CD1c-positive myeloid dendritic cell (primary cell): ENCODE results near the gene CCL27.

Experiments used
- DNase-seq: peaks from one replicate; pipeline ENCODE4 v3.0.0-alpha.2; 2016; ENCODE audit errors: extremely low spot score

CCL27 gene

DNA sequence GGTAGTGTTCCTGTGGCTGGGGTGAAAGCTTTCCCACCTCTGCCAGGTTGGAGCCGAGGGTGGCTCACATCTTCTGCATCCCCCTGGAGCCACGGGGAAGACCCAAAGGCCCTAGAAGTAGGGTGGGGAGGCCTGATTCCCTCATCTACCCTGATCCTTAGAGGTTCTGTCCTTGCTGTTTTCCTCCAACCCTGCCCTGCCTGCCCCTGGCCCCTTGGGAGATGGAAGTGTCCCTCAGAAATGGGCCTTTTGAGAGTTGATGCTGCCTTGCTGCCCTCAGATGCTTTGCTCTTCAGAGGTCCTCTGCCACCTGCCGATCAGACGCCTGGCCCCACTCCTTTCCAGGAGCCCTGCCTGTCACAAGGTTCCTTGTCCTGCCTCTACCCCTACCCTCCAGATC, 22.4 kb upstream of the CCL27 start:
- DNase-seq: no peak

- DNase-seq: no peak
These were observed 21.7 kb upstream of the CCL27 start for GRCh38 chr9:34684145-34684544.

DNA sequence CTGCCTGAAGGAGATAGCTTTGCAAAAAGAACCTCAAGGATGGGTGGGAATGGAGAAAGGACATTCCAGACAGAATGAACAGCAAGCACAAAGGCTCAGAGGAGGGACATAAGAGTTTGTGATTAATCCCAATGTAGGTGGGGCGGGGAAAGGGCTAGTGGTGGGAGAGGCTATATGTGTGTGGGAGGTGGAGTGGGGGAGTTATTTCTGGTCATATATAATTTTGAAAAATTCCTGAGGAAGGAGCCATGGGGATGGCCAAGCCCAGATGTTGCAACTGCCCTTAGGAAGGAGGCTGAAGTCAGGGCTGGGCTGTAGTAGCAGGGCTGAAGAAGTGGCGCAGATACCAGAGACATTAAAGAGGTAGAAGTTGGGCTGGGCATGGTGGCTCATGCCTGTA, 13.4 kb upstream of the CCL27 start:
- DNase-seq: no peak

GRCh38 chr9:34675048-34675714, 12.7 kb upstream of the CCL27 start:
- peak; percentile 74 for DNase-seq

GRCh38 chr9:34674440-34674839, 12.0 kb upstream of the CCL27 start:
- DNase-seq: no peak

DNA sequence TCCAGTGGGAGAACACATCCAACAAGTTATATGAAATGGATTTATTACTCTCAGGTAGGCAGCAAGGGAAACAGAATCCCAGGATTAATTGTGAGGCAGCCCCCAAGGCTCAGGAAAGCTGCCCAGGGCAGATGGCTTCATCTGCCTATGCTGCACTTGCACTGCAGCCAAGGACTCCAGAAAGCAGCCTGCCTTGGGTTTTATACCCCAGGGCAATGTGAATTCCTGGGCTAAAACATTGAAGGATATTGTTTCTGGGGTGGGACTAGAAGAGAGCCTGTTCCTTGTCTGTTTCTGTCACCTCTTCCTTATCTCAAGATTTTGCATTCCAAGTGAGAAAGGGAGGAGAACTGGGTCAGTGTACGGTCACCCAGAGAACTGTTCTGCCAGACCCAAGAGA, 8.8 kb upstream of the CCL27 start:
- DNase-seq: no peak

DNA sequence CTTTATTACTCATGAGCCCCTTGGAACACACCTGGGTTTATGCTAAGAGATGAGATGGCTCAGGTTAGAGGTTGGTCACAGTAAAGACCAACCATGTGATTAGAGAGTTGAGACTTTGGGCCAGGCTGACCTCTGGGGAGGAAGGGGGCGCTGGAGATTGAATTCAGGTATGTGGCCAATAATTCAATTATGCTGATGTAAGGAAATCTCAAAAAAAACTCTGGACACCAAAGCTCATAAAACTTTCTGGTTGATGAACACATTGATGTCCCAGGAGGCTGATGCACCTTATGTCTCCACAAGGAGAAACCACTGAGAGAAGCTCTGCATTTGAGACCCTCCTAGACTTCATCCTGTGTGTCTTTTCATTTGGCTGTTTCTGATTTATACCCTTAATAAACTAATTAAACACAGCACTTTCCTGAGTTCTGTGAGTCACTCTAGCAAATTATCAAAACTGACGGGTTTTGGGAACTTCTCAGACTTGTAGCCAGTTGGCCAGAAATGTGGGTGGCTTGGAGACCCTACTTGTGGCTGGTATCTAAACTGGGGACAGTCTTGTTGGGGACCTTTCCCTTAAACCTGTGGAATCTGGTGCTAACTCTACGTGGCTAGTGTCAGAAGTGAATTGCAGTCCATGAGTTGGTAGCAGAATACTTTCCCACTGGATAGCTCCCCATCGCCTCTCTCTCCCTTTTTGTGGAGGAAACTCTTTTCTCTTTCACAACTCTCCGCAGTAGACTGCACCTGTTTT, 7.5 kb upstream of the CCL27 start:
- DNase-seq: no peak

GRCh38 chr9:34665381-34666250, 3.2 kb upstream of the CCL27 start:
- DNase-seq: peak; percentile 89

DNA sequence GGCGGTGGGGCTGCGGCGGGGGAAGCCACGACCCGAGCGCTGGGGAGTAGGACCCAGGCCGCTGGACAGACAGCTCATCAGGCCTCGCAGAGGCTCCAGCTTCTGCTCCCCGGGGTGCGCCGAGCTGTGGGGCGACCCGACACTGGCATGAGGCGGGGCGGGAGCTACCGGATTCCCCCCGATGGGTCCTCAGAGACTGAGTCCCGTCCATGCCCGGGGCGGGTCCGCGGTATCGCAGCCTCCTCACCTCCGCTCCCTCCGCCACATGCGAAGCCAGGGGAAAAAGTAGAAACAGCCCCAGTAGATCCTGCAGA, 2.6 kb upstream of the CCL27 start:
- no peak for DNase-seq

- peak; percentile 75 for DNase-seq
These were observed 2.0 kb upstream of the CCL27 start for GRCh38 chr9:34664281-34665066.

DNA sequence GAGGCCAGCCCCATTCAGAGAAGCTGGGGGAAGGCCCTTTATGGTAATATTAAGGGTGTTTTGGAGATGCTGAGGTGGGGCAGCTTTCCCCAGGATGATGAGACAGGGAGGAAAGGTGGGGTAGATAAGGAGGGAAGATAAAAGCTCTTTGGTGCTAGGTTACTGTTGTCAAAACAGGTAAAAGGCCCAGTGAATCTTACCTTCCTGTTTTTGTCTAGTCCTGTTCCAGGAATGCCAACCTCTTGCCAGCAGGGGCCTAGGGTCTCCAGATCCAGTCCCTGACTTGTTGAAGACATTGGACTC, 797 bp upstream of the CCL27 start:
- DNase-seq: no peak

- no peak for DNase-seq
These were observed 2.7 kb downstream of the CCL27 start for GRCh38 chr9:34659592-34660253.

- DNase-seq: no peak
These were observed 4.0 kb downstream of the CCL27 start for GRCh38 chr9:34658461-34658860.

GRCh38 chr9:34656992-34657391, 5.5 kb downstream of the CCL27 start:
- no peak for DNase-seq

DNA sequence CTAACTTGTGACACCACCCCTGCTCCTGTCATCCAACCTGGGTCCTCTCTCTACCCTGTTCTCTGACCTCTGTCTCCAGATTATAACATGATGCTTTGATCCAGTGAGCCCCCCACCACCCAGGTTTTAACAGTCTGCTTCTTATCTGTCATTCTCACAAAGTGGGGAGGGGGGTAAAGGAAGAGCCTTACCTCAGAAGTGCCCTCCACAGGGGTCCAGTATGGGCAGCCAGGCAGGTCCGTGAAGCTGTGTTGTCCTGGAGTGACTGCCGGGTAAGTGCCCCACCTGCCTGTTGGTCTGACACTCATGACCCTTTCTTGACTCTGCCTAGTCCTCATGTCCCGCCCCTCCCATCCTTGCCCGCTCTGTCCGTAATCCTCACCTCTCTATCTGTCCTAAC, 7.1 kb downstream of the CCL27 start:
- no peak for DNase-seq

DNA sequence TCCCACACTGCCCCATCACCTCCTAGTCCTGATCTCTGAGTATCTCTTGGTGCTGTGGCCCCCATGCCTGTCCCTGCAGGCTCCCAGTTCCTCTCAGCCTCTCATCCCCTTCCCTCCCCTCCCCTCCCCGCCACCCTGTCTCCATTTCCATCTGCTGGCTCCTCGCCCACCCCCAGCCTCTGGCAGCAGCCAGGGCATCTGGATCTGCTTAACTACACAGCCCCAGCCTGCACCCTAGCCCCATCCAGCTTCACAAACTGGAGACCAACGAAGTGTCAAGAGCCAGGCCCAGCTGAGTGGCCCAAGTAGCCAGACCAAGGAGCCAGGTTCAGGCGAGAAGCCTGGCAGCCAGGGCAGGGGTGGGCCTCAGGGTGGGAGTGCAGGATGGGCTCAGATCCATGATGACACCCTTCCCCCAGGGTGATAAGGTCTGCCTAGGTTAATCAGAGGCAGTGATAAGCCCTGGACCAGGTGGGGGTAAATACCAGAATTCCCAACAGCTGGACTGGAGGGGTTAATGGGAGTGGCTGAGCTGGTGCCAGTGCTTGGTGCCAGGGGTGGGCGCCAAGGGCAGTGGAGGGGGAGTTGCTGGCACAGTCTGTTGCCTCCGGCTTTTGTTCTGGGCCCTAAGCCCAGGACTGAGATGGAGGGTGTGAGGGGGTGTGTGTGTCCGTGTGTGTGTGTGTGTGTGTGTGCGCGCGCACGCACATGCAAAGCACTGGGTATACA, 8.0 kb downstream of the CCL27 start:
- no peak for DNase-seq

DNA sequence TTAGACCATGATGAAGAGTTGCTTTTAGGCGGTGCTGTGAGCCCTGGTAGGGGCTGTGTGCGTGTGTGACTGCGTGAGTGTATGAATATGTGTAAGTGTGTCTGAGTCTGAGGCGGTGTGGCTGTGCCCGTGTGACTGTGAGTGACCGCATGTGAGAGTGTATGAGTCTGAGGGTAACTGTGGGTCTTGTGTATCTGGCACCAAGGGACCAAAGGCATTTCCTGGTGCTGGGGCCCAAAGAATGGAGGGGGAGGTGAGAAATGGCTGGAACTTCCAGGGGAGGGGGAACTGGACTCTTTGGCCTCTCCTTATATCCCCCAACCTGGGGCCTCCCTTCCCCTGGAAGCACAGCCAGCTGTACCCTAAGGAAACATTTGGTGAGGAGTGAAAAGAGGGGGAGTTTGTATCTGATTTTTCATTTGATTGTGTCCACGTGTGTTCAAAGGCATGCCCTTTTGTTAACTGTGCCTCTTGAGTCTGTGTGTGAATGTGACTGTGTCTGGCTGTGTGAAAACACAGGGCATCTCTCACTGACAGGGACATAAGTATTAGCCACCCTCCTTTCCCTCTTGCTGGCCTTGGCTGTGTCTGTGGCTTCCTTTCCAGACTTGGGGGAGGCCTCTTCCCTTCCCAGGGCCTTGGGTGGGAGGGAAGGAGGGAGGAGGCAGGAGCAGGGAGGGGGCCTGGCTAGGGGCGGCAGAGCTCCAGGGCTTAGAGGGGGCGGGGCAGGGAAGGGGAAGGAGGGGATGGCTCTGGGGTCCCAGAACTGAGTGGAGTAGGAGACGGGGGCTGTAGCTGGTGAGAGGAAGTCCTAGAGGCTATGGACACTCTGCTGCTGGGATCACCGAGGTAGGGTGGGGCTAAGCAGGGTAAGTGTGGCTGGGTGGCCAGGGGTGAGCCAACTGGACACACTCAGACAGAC, 9.0 kb downstream of the CCL27 start:
- DNase-seq: no peak

GRCh38 chr9:34652602-34653000, 9.9 kb downstream of the CCL27 start:
- DNase-seq: no peak

- peak; percentile 60 for DNase-seq
These were observed 10.4 kb downstream of the CCL27 start, which contains the start of gene IL11RA for GRCh38 chr9:34651876-34652601. Gene IL11RA, plus strand, starts transcription at chr9:34652185. Its CDS starts 3,033 bp downstream, at chr9:34655218.
